IMR-90 (cell line): Measurements from ENCODE around the gene VEZT. TPM values are rescaled to one million over a fixed set of nuclear protein-coding genes. Genes with fewer than 3 reads are reported as not detected.

Experiments
- ATAC-seq: fragments of 200-7000 bp; cut with Tn5 transposase; 2 replicates; pipeline ENCODE4 v1.9.1; 2020; ENCODE audit warnings: low read depth, mild to moderate bottlenecking, moderate library complexity
- BruUV-seq: library from RNA; stranded (reverse); fragments of 400-500 nt; replicated peaks from 2 replicates; lab custom pipeline; 2021; lab: Mats Ljungman, UMichigan
- CTCF ChIA-PET: fragments of 300-600 bp; formaldehyde crosslinking; extraction: SDS; loops from one replicate; lab custom pipeline; 2021; ENCODE audit warnings: antibody characterized with exemption; lab: Yijun Ruan, JAX
- POLR2A ChIA-PET: fragments of 300-600 bp; sonication (Branson Sonifier 250); formaldehyde crosslinking; loops from one replicate; lab custom pipeline; 2022; ENCODE audit warnings: antibody characterized with exemption; ENCODE audit not compliant: unreplicated experiment; lab: Charles Lee
- DNase-seq: peaks from one replicate; pipeline ENCODE4 v3.0.0; 2013
- H2AFZ ChIP-seq: replicated peaks from 2 replicates; pipeline ENCODE3; 2013; ENCODE audit warnings: low read length, mild to moderate bottlenecking; ENCODE audit not compliant: poor library complexity
- H2AK5ac ChIP-seq: 2 replicates; pipeline ENCODE4 v1.6.1; 2013; ENCODE audit warnings: low read depth, low read length, inconsistent platforms
- H2AK9ac ChIP-seq: replicated peaks from 2 replicates; pipeline ENCODE3; 2013; ENCODE audit warnings: mild to moderate bottlenecking, low read depth, low read length, moderate library complexity; ENCODE audit not compliant: poor library complexity
- H2BK120ac ChIP-seq: 2 replicates; pipeline ENCODE4 v1.6.1; 2013; ENCODE audit warnings: low read depth, low read length, inconsistent platforms
- H2BK15ac ChIP-seq: 3 replicates; pipeline ENCODE4 v1.6.1; 2013; ENCODE audit warnings: low read depth, low read length, inconsistent platforms
- H2BK20ac ChIP-seq: 2 replicates; pipeline ENCODE4 v1.6.1; 2013; ENCODE audit warnings: low read depth, mild to moderate bottlenecking, inconsistent platforms, low read length, moderate library complexity
- H2BK5ac ChIP-seq: 2 replicates; pipeline ENCODE4 v1.6.1; 2013; ENCODE audit warnings: mild to moderate bottlenecking, low read depth, low read length, inconsistent platforms; ENCODE audit not compliant: poor library complexity, severe bottlenecking
- H3K14ac ChIP-seq: replicated peaks from 2 replicates; pipeline ENCODE4 v1.6.1; 2013; ENCODE audit warnings: low read depth, low read length, inconsistent platforms
- H3K18ac ChIP-seq: 2 replicates; pipeline ENCODE4 v1.6.1; 2013; ENCODE audit warnings: low read depth, low read length, control low read depth
- H3K23ac ChIP-seq: 2 replicates; pipeline ENCODE4 v1.6.1; 2013; ENCODE audit warnings: low read depth, low read length, inconsistent platforms
- H3K27ac ChIP-seq: 2 replicates; pipeline ENCODE4 v1.5.1; 2013; ENCODE audit warnings: mild to moderate bottlenecking, control low read depth, low read length; ENCODE audit not compliant: insufficient read depth
- H3K27me3 ChIP-seq: 2 replicates; pipeline ENCODE4 v1.6.1; 2013; ENCODE audit warnings: low read length; ENCODE audit not compliant: control insufficient read depth, insufficient read depth
- H3K36me3 ChIP-seq: 2 replicates; pipeline ENCODE4 v1.6.1; 2013; ENCODE audit warnings: low read length, mixed read lengths; ENCODE audit not compliant: control insufficient read depth, insufficient read depth
- H3K4ac ChIP-seq: 2 replicates; pipeline ENCODE4 v1.6.1; 2013; ENCODE audit warnings: low read depth, low read length, inconsistent platforms
- H3K4me1 ChIP-seq: 2 replicates; pipeline ENCODE4 v1.6.1; 2013; ENCODE audit warnings: low read length, mixed read lengths; ENCODE audit not compliant: control insufficient read depth, insufficient read depth
- H3K4me2 ChIP-seq: 2 replicates; pipeline ENCODE4 v1.6.1; 2013; ENCODE audit warnings: low read depth, mild to moderate bottlenecking, control low read depth, low read length, moderate library complexity
- H3K4me3 ChIP-seq: 2 replicates; pipeline ENCODE4 v1.5.1; 2013; ENCODE audit warnings: low read depth, mild to moderate bottlenecking, control low read depth, low read length, moderate library complexity; ENCODE audit not compliant: insufficient read depth
- H3K56ac ChIP-seq: 2 replicates; pipeline ENCODE4 v1.6.1; 2013; ENCODE audit warnings: low read length, inconsistent platforms; ENCODE audit not compliant: insufficient read depth; ENCODE audit errors: extremely low read depth
- H3K79me1 ChIP-seq, 2 experiments: 2 replicates each; pipeline ENCODE4 v1.6.1; 2013; ENCODE audit warnings: low read length in 2 of 2, inconsistent platforms in 1 of 2, low read depth in 1 of 2
- H3K9ac ChIP-seq: 2 replicates; pipeline ENCODE4 v1.6.1; 2013; ENCODE audit warnings: low read depth, low read length, control low read depth
- H3K9me1 ChIP-seq: 2 replicates; pipeline ENCODE4 v1.6.1; 2013; ENCODE audit warnings: low read length, inconsistent platforms; ENCODE audit not compliant: insufficient read depth
- H3K9me3 ChIP-seq: 2 replicates; pipeline ENCODE4 v1.6.1; 2013; ENCODE audit warnings: low read length; ENCODE audit not compliant: control insufficient read depth, insufficient read depth
- H4K20me1 ChIP-seq: 2 replicates; pipeline ENCODE4 v1.6.1; 2013; ENCODE audit warnings: low read length, inconsistent platforms; ENCODE audit not compliant: insufficient read depth
- H4K5ac ChIP-seq: 2 replicates; pipeline ENCODE4 v1.6.1; 2013; ENCODE audit warnings: mild to moderate bottlenecking, low read depth, low read length, control low read depth
- H4K8ac ChIP-seq, 2 experiments: 2 replicates each; pipeline ENCODE4 v1.6.1; 2013; ENCODE audit warnings: low read depth in 2 of 2, low read length in 2 of 2, control low read depth in 1 of 2, inconsistent platforms in 1 of 2
- H4K91ac ChIP-seq: 2 replicates; pipeline ENCODE4 v1.6.1; 2013; ENCODE audit warnings: low read depth, low read length, inconsistent platforms; ENCODE audit not compliant: insufficient read depth
- BHLHE40 ChIP-seq: fragments of 150-350 bp; IDR thresholded peaks from 2 replicates; pipeline ENCODE4 v1.6.1; 2016; ENCODE audit warnings: mild to moderate bottlenecking, low read depth, low read length
- CEBPB ChIP-seq: IDR thresholded peaks from 2 replicates; pipeline ENCODE4 v1.6.1; 2012; ENCODE audit warnings: low read depth, low read length, improper control_type of control experiment
- WGBS, 2 experiments: methylation state at CpG; one replicate each; pipeline versions ENCODE4 v1.1.5 to v1.1.7; 2013; ENCODE audit warnings: missing lambda C conversion rate in 2 of 2; ENCODE audit not compliant: insufficient read length in 1 of 2; ENCODE audit errors: extremely low coverage in 2 of 2; 5-methylcytosine and 5-hydroxymethylcytosine counted together
- dilution Hi-C: fragments of 300-500 bp; cut with HindIII; formaldehyde crosslinking; loops from one replicate; pipeline ENCODE4 v1.14.3; 2018; ENCODE audit warnings: low sequenced_read_pairs; ENCODE audit not compliant: unreplicated experiment
- in situ Hi-C: fragments of 300-500 bp; cut with MboI; formaldehyde crosslinking; loops from 3 replicates; pipeline ENCODE4 v1.14.3; 2019; ENCODE audit warnings: low sequenced_read_pairs, inconsistent platforms, mixed read lengths
- intact Hi-C: fragments of 100-400 bp; cut with micrococcal nuclease; formaldehyde crosslinking; loops from 2 replicates; pipeline ENCODE4 v1.10.0; 2022
- polyA plus RNA-seq, 3 experiments: library from polyadenylated mRNA; depleted of rRNA; stranded (reverse); fragments of >200 nt; gene quantifications; 2 replicates each; pipeline ENCODE4 v1.2.3, GENCODE V29; 2012; ENCODE audit warnings: low replicate concordance in 1 of 3
- total RNA-seq: library from RNA; depleted of rRNA; stranded (reverse); fragments of >200 nt; gene quantifications from 2 replicates; pipeline ENCODE4 v1.2.3, GENCODE V29; 2012

The VEZT gene
- total and polyA plus RNA-seq, 2 of the 4 experiments (the other 2 are of a cell fraction): 54.5 to 90.2 TPM

DNA sequence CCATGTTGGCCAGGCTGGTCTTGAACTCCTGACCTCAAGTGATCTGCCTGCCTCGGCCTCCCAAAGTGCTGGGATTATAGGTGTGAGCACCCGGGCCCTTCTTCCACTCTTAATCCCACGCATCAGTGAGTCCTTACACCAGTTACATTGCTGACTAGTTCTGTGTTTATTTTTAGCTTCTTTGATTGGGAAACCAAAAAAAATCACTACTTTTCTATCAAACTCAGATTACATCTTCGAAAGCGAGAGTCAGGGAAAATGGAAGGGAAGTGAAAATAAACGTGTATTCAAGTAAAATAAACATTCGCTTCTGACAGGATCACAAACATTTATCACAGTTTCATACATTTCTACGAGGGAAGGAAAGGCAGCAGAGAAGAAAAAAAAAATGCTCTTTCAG is 32.5 kb upstream of the VEZT start:
- Histone ChIP-seq H2BK15ac (no peak overlapping the region), H2AK5ac (no peak overlapping the region), H4K91ac (no peak overlapping the region), H3K18ac (no peak overlapping the region), H2AK9ac (no peak overlapping the region), H3K4me2 (peak overlapping the region; percentile 67; the same call in 1 of the 2 replicates), H3K9me3 (no peaks in the 10 kb centered on the region), H2BK120ac (no peak overlapping the region), H3K9me1 (peaks cover 9% of the 10 kb centered on the region), H2BK5ac (no peak overlapping the region), H3K4ac (no peak overlapping the region), H3K14ac (no peak overlapping the region), H3K56ac (no peak overlapping the region), H3K4me3 (no peak overlapping the region), H3K9ac (no peak overlapping the region), H3K23ac (no peak overlapping the region), H3K27ac (no peak overlapping the region), H3K4me1 (peaks cover 2% of the 10 kb centered on the region; the same call in 1 of the 2 replicates), H2BK20ac (no peak overlapping the region), H2AFZ (no peak overlapping the region), H4K5ac (no peak overlapping the region), H3K27me3 (no peaks in the 10 kb centered on the region), H3K36me3 (0 out of 2 replicates have a peak, but pooled peaks cover 2% of the 10 kb centered on the region), H4K8ac (no peak overlapping the region), H3K79me1 (peaks cover 0 to 8% of the 10 kb centered on the region in 2 experiments; a peak in 1 of 4 replicates), H4K20me1 (no peaks in the 10 kb centered on the region)
- in situ Hi-C loops (no loop called here), intact Hi-C loops (no loop called here), dilution Hi-C loops (no loop called here)
- ATAC-seq: peak; percentile 40; the same call in 1 of the 2 replicates
- peak; percentile 78 for DNase-seq
- CTCF ChIA-PET: interaction anchor here (1.1 kb wide), 1 partner anchor 46 kb away, joined by 3 read pairs; no protein-coding TSS in a partner anchor
- WGBS, 2 experiments: no CpG with 5 or more reads among the region's 8 CpGs
- no TSS peak for BruUV-seq
- POLR2A ChIA-PET: interaction anchor here (0.7 kb wide), 1 partner anchor 142 kb away, joined by 3 read pairs; no protein-coding TSS in a partner anchor
- TF ChIP-seq CEBPB (peak; percentile 63), BHLHE40 (no peak)
